ENCODE measurements around the gene ANKS3.

DNA sequence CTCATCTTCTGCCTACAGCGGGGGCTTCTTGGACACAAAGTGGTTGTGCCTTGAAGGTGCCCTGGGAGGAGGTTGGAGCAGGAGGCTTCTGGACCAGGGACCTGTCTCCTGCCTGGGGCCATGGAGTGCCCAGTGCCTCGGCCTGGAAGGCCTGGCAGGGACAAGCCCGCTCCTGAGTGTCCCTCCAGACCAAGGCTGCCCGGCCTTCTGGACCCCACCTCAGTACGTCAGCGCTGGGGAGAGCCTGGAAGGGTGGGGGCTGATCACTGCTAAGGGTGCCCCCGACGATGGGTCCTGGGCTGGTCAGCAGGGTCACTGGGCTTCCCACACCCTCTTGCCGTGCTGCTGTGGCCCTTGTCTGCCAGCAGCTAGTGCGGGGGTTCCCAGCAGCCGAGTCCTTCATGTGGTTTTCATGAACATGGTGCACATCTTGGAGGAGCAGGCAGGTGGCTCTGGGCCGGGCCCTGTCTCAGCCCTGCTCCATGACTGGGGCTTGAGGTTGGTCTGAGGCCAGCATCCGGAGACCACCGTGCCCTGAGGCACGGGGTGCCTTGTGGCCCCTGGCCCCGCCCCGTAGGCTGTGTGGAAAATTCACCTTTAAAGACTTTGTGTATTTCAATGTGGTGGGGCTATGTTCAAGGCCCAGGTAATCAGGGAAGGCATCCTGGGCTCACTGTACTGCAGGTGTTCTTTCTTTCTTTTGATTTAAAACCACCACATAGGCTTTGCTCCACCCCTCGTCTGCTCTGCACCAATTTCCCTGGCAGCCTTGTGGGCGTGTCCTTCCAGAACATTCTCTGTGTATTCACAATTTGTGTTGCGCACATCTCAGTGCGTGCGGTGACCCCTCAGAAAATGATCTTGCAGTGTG is 87.1 kb downstream of the ANKS3 start:
- TF ChIP-seq, protein P1, sequence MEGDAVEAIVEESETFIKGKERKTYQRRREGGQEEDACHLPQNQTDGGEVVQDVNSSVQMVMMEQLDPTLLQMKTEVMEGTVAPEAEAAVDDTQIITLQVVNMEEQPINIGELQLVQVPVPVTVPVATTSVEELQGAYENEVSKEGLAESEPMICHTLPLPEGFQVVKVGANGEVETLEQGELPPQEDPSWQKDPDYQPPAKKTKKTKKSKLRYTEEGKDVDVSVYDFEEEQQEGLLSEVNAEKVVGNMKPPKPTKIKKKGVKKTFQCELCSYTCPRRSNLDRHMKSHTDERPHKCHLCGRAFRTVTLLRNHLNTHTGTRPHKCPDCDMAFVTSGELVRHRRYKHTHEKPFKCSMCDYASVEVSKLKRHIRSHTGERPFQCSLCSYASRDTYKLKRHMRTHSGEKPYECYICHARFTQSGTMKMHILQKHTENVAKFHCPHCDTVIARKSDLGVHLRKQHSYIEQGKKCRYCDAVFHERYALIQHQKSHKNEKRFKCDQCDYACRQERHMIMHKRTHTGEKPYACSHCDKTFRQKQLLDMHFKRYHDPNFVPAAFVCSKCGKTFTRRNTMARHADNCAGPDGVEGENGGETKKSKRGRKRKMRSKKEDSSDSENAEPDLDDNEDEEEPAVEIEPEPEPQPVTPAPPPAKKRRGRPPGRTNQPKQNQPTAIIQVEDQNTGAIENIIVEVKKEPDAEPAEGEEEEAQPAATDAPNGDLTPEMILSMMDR (IDR thresholded peaks at IDR 0.05) = no peak
- TF ChIP-seq POLR2A (IDR thresholded peaks at IDR 0.05) = no peak
